CD4-positive, alpha-beta T cell (primary cell): ENCODE results near the gene IL17RA. TPM values are rescaled to one million over a fixed set of nuclear protein-coding genes. Genes with fewer than 3 reads are reported as not detected.

Experiments used
- ATAC-seq: fragments of 200-7000 bp; cut with Tn5 transposase; one replicate; pipeline ENCODE4 v1.10.0; 2022; ENCODE audit warnings: mild to moderate bottlenecking; ENCODE audit not compliant: poor library complexity
- CTCF ChIA-PET: fragments of 350-600 bp; sonication (Branson Sonifier 250); formaldehyde crosslinking; loops from one replicate; lab custom pipeline; 2021; ENCODE audit warnings: antibody characterized with exemption, inconsistent platforms; lab: Charles Lee
- POLR2A ChIA-PET: fragments of 350-600 bp; sonication (Branson Sonifier 250); formaldehyde crosslinking; loops from one replicate; lab custom pipeline; 2021; ENCODE audit warnings: antibody characterized with exemption, inconsistent platforms; lab: Charles Lee
- DNase-seq, 14 experiments: peaks; one replicate each; pipeline ENCODE4 v3.0.0-alpha.2; 2013 to 2020; ENCODE audit warnings: mixed read lengths in 2 of 14
- H3K27ac ChIP-seq, 2 donors: one replicate each; pipeline versions ENCODE4 v1.5.1 to v1.7.0; 2013; ENCODE audit warnings: low read length in 2 of 2, low read depth in 1 of 2, mild to moderate bottlenecking in 1 of 2
- H3K27me3 ChIP-seq, 2 experiments: 1 replicate in 1 of 2; 2 replicates in 1 of 2; pipeline versions ENCODE4 v1.6.1 to v1.7.0; 2013; ENCODE audit warnings: low read length in 2 of 2, control low read depth in 1 of 2, mild to moderate bottlenecking in 1 of 2, moderate library complexity in 1 of 2; ENCODE audit not compliant: insufficient read depth in 2 of 2, control insufficient read depth in 1 of 2
- H3K36me3 ChIP-seq: one replicate; pipeline ENCODE4 v1.6.1; 2013; ENCODE audit warnings: low read length, control low read depth; ENCODE audit not compliant: insufficient read depth
- H3K4me1 ChIP-seq: one replicate; pipeline ENCODE4 v1.6.1; 2013; ENCODE audit warnings: low read length, control low read depth; ENCODE audit not compliant: insufficient read depth
- H3K4me3 ChIP-seq: one replicate; pipeline ENCODE4 v1.5.1; 2013; ENCODE audit warnings: mild to moderate bottlenecking, low read length, moderate library complexity
- H3K9me3 ChIP-seq, 2 experiments: 1 replicate in 1 of 2; 2 replicates in 1 of 2; pipeline versions ENCODE4 v1.6.1 to v1.7.0; 2013; ENCODE audit warnings: low read length in 2 of 2, mild to moderate bottlenecking in 2 of 2, control low read depth in 1 of 2, moderate library complexity in 1 of 2; ENCODE audit not compliant: control insufficient read depth in 1 of 2, insufficient read depth in 1 of 2
- H3K27ac Mint-ChIP-seq: one replicate; pipeline ENCODE4 v1.8.0; 2020; ENCODE audit warnings: mixed read lengths
- H3K27me3 Mint-ChIP-seq: one replicate; pipeline ENCODE4 v1.8.0; 2021; ENCODE audit warnings: mixed read lengths
- H3K36me3 Mint-ChIP-seq: one replicate; pipeline ENCODE4 v1.8.0; 2021; ENCODE audit warnings: low read depth, mixed read lengths
- H3K4me1 Mint-ChIP-seq: one replicate; pipeline ENCODE4 v1.8.0; 2021; ENCODE audit warnings: low read depth, mixed read lengths
- H3K4me3 Mint-ChIP-seq: one replicate; pipeline ENCODE4 v1.8.0; 2020; ENCODE audit warnings: mild to moderate bottlenecking, mixed read lengths
- H3K9me3 Mint-ChIP-seq: one replicate; pipeline ENCODE4 v1.8.0; 2020; ENCODE audit warnings: mixed read lengths
- CTCF ChIP-seq: fragments of 200-600 bp; IDR thresholded peaks from one replicate; pipeline ENCODE4 v1.8.0; 2022; ENCODE audit warnings: antibody characterized with exemption, mild to moderate bottlenecking
- intact Hi-C, 2 experiments: fragments of 100-400 bp; cut with DNase I in 1 of 2; cut with micrococcal nuclease in 1 of 2; formaldehyde crosslinking; loops; one replicate each; pipeline versions ENCODE4 v1.15.1 to v1.9.0; 2023 to 2025; cut with DNase I, micrococcal nuclease
- total RNA-seq, 174 experiments: library from RNA in 2 of 174; stranded (reverse) in 2 of 174; gene quantifications; one replicate each; pipeline ENCODE4 v1.2.3 and lab custom pipeline; 2021 to 2026

Gene IL17RA
- total RNA-seq, 2 experiments from 2014 or later, result 23.2 to 24.3 TPM

GRCh38 chr22:17106785-17107546, 22.2 kb downstream of the IL17RA start:
- ChIA-PET POLR2A (interaction anchor here (1.2 to 2.8 kb wide), 6 partner anchors 8 to 64 kb away, joined by 3 to 30 read pairs (median 6); partner anchors contain the start of gene HDHD5), CTCF (interaction anchor here (1.0 to 2.2 kb wide), 6 partner anchors 8 to 394 kb away, joined by 3 to 7 read pairs (median 4); no protein-coding TSS in a partner anchor)
- DNase-seq (peak in 5 of 14 experiments; percentile 26 to 56 (median 46)), ATAC-seq (peak; percentile 74)
- no peaks in the 10 kb centered on the region for H3K27me3 Mint-ChIP-seq
- H3K4me3 Mint-ChIP-seq, result peak overlapping the region; percentile 82
- H3K27me3 ChIP-seq, result no peaks in the 10 kb centered on the region
- H3K4me1 ChIP-seq, result peaks cover 48% of the 10 kb centered on the region
- no peak for TF ChIP-seq CTCF
- H3K36me3 Mint-ChIP-seq, result peaks cover 73% of the 10 kb centered on the region
- intact Hi-C loops, result loop anchor here in 1 of 2 experiments (2.0 kb wide), 1 partner anchor 64 kb away; no protein-coding TSS in a partner anchor
- no peaks in the 10 kb centered on the region for H3K9me3 ChIP-seq
- H3K27ac ChIP-seq, result peak overlapping the region; percentile 36 to 66
- H3K9me3 Mint-ChIP-seq, result no peaks in the 10 kb centered on the region
- H3K27ac Mint-ChIP-seq, result peak overlapping the region; percentile 90
- H3K4me1 Mint-ChIP-seq, result peaks cover 65% of the 10 kb centered on the region
- H3K4me3 ChIP-seq, result peak overlapping the region; percentile 11
- peaks cover 72% of the 10 kb centered on the region for H3K36me3 ChIP-seq

GRCh38 chr22:17107547-17107810, 22.7 kb downstream of the IL17RA start:
- peak overlapping the region in 1 of 2 donors; percentile 66 for H3K27ac ChIP-seq
- ChIA-PET POLR2A (interaction anchor here (0.5 to 2.8 kb wide), 8 partner anchors 9 to 101 kb away, joined by 3 to 30 read pairs (median 4); partner anchors contain the start of gene HDHD5), CTCF (interaction anchor here (0.5 to 2.2 kb wide), 4 partner anchors 9 to 64 kb away, joined by 3 to 7 read pairs (median 4); no protein-coding TSS in a partner anchor)
- intact Hi-C loops, result loop anchor here in 1 of 2 experiments (2.0 kb wide), 1 partner anchor 63 kb away; no protein-coding TSS in a partner anchor
- H3K27me3 ChIP-seq, result no peaks in the 10 kb centered on the region
- H3K4me3 ChIP-seq, result no peak overlapping the region
- no peaks in the 10 kb centered on the region for H3K9me3 ChIP-seq
- Mint-ChIP-seq H3K4me1 (peaks cover 65% of the 10 kb centered on the region), H3K4me3 (peak overlapping the region; percentile 82), H3K36me3 (peaks cover 73% of the 10 kb centered on the region), H3K27me3 (no peaks in the 10 kb centered on the region), H3K27ac (peak overlapping the region; percentile 90), H3K9me3 (no peaks in the 10 kb centered on the region)
- DNase-seq (no peak), ATAC-seq (no peak)
- TF ChIP-seq CTCF, result no peak
- peaks cover 67% of the 10 kb centered on the region for H3K36me3 ChIP-seq
- H3K4me1 ChIP-seq, result peaks cover 44% of the 10 kb centered on the region

GRCh38 chr22:17108256-17109112, 23.7 kb downstream of the IL17RA start:
- no peak overlapping the region for H3K4me3 Mint-ChIP-seq
- POLR2A ChIA-PET, result interaction anchor here (0.5 to 2.8 kb wide), 5 partner anchors 8 to 100 kb away, joined by 3 to 30 read pairs (median 6); no protein-coding TSS in a partner anchor
- H3K27ac Mint-ChIP-seq, result peak overlapping the region; percentile 90

More at GRCh38 chr22:17108256-17109112, 23.7 kb downstream of the IL17RA start:
- intact Hi-C loops, result no loop called here
- ATAC-seq (no peak), DNase-seq (no peak)
- Histone ChIP-seq H3K27me3 (no peaks in the 10 kb centered on the region), H3K36me3 (peaks cover 58% of the 10 kb centered on the region), H3K4me1 (peaks cover 37% of the 10 kb centered on the region), H3K27ac (peak overlapping the region in 1 of 2 donors; percentile 18), H3K9me3 (no peaks in the 10 kb centered on the region), H3K4me3 (no peak overlapping the region)
- no peak for TF ChIP-seq CTCF
- Mint-ChIP-seq H3K27me3 (no peaks in the 10 kb centered on the region), H3K4me1 (peaks cover 66% of the 10 kb centered on the region), H3K36me3 (peaks cover 66% of the 10 kb centered on the region), H3K9me3 (no peaks in the 10 kb centered on the region)
- CTCF ChIA-PET, result no interaction called here
